ENCODE results near the gene CTNNA2. TPM values are rescaled to one million over a fixed set of nuclear protein-coding genes. Genes with fewer than 3 reads are reported as not detected.
A peak's percentile ranks its signal among the peaks of the same experiment; 100 is the strongest.

CTNNA2 gene
- total and polyA plus RNA-seq, 9 of the 15 experiments (the other 6 are each of a cell fraction or from before 2014, with no cell fraction given), result 0.03 to 0.40 (median 0.15) TPM

DNA sequence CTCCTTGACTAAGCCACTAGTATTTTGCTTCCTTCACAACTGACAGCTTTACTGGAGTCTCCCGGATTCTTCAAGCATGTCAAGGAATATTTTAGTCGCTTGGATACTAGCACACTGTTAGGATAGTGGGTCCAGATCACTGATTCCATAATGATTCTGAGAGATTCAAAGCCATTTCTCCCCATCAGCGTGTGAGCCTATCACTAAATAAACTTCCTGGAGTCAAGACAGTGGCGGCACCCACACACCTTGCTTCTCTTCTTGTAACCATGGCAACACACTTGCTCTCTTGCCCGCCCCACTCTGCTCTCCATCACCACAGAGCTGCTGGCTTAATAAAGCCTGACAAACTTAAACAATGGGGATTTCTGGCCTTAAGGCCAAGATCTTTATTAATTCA is 546.6 kb downstream of the CTNNA2 start:
- intact Hi-C loops (cut with micrococcal nuclease), result no loop called here
- Histone ChIP-seq H3K27me3 (ENCODE audit: control insufficient read depth in 2 of 2, insufficient read depth in 2 of 2, low read length in 2 of 2) (peaks cover 0 to 8% of the 10 kb centered on the region in 2 experiments; a peak in 3 of 5 replicates), H3K4me3 (no peak overlapping the region), H4K20me1 (replicated peaks; ENCODE audit: control insufficient read depth, insufficient read depth, low read length) (no peaks in the 10 kb centered on the region), H3K9ac (ENCODE audit: insufficient read depth in 1 of 2, low read depth in 2 of 2, low read length in 2 of 2) (no peak overlapping the region), H3K36me3 (ENCODE audit: control insufficient read depth, insufficient read depth, low read length) (no peaks in the 10 kb centered on the region), H2AFZ (ENCODE audit: low read depth, low read length) (no peak overlapping the region), H3K4me1 (replicated peaks in 1 of 2; ENCODE audit: control insufficient read depth in 2 of 2, insufficient read depth in 2 of 2, low read length in 2 of 2) (no peaks in the 10 kb centered on the region), H3K9me3 (replicated peaks; ENCODE audit: control insufficient read depth, insufficient read depth, low read depth, low read length) (no peaks in the 10 kb centered on the region), H3K4me2 (ENCODE audit: insufficient read depth, low read length) (no peak overlapping the region), H3K9me1 (ENCODE audit: control insufficient read depth, insufficient read depth, low read length) (no peaks in the 10 kb centered on the region), H3K27ac (ENCODE audit: extremely low read depth, low read depth, low read length) (no peak overlapping the region), H3K79me2 (ENCODE audit: control insufficient read depth, insufficient read depth, low read length) (no peaks in the 10 kb centered on the region)
- in situ Hi-C loops (cut with MboI), result no loop called here
- 1% methylated on average over 5 of the region's 5 CpGs for WGBS (ENCODE audit: insufficient coverage, low coverage, missing lambda C conversion rate)
- DNase-seq (ENCODE audit: extremely low read depth in 1 of 4, low spot score in 3 of 4) (no peak), FAIRE-seq (no peak), ATAC-seq (no peak)
- peak; percentile 80 for TF ChIP-seq RFX1 (IDR thresholded peaks at IDR 0.05)
- no peak for TF ChIP-seq RREB1 (CRISPR knock-in tag; IDR thresholded peaks at IDR 0.05)
- TF ChIP-seq CBX1 (IDR thresholded peaks at IDR 0.05; ENCODE audit: low read depth), result no peak
- no TSS peak for BruUV-seq (replicated peaks)
- ChIA-PET CTCF (ENCODE audit: low intra/inter-chr PET ratio) (no interaction called here), POLR2A (no interaction called here)

All from K562 (cell line).